Activated CD4-positive, CD25-positive, alpha-beta regulatory T cell treated with anti-CD3 and anti-CD28 coated beads, Interleukin-2, amount 50 U/mL, for 16 hours (primary cell): ENCODE measurements around the gene SUMF2.
"Not testable (repeated sequence)": the region's sequence is repeated elsewhere in the genome, so short reads cannot be mapped to it uniquely, and the experiment has no call there.

Experiments
- DNase-seq: peaks from one replicate; pipeline ENCODE4 v3.0.0-alpha.2; 2020; ENCODE audit warnings: low read depth, low spot score

The SUMF2 gene

GRCh38 chr7:56062382-56062781 lies 1.7 kb upstream of the SUMF2 start:
- no peak for DNase-seq

DNA sequence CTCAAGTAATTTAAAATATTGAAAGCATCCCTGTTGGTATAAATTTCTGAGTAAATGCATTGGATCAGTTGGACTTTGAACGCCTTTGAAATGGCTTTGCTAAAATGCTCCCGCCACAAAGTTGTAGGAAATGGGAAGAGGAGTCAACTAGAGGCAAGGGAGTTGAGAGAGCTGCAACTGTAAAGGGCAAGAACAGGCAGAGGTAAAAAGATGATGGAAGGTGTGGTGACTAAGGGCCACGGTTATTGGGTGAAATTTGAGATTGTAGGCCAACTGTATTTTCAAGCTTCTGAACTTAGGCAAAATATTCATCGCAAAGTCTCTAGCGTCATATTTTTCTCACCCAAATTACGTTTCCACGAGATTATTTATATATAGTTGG lies 595 bp upstream of the SUMF2 start:
- DNase-seq = no peak

- DNase-seq = not testable (repeated sequence)
Measured at GRCh38 chr7:56066376-56066775, 2.3 kb downstream of the SUMF2 start.

DNA sequence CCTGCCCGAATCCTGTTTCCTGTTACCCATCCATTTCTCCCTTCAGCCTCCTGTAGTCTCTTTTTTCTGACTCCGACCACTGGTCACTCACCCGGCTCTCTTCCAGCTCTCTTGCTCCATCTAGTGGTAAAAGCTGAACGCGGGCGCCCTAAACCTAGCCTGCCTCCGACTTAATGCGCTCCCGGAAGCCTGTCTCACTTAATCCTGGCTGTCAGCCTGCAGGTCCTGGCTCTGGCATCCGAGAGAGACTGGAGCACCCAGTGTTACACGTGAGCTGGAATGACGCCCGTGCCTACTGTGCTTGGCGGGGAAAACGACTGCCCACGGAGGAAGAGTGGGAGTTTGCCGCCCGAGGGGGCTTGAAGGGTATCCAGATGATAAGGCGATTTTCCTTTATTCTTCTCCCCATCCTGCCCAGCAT lies 10.3 kb downstream of the SUMF2 start:
- peak; percentile 34 for DNase-seq

GRCh38 chr7:56077681-56078080 lies 13.6 kb downstream of the SUMF2 start:
- no peak for DNase-seq

DNA sequence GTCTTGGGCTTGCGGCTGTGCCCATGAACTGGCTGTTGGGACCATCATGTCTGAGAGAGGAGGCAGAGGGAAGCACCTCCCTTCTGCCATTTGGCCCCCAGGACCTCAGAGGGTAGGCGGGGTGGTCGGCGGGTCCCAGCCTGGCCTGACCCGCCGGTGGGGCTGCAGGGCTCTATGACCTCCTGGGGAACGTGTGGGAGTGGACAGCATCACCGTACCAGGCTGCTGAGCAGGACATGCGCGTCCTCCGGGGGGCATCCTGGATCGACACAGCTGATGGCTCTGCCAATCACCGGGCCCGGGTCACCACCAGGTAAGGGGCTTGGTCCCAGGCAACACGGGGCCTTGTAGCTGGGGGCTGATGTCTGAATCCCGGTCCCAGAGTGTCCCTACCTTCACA lies 14.1 kb downstream of the SUMF2 start:
- DNase-seq = no peak

DNA sequence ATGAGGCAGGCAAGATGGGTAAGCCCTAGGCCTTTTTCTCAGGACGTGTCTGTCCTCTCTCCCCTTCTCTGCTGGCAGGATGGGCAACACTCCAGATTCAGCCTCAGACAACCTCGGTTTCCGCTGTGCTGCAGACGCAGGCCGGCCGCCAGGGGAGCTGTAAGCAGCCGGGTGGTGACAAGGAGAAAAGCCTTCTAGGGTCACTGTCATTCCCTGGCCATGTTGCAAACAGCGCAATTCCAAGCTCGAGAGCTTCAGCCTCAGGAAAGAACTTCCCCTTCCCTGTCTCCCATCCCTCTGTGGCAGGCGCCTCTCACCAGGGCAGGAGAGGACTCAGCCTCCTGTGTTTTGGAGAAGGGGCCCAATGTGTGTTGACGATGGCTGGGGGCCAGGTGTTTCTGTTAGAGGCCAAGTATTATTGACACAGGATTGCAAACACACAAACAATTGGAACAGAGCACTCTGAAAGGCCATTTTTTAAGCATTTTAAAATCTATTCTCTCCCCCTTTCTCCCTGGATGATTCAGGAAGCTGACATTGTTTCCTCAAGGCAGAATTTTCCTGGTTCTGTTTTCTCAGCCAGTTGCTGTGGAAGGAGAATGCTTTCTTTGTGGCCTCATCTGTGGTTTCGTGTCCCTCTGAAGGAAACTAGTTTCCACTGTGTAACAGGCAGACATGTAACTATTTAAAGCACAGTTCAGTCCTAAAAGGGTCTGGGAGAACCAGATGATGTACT lies 15.5 kb downstream of the SUMF2 start:
- DNase-seq = no peak

- DNase-seq = not testable (repeated sequence)
Measured at GRCh38 chr7:56080726-56081435, 16.8 kb downstream of the SUMF2 start.

DNA sequence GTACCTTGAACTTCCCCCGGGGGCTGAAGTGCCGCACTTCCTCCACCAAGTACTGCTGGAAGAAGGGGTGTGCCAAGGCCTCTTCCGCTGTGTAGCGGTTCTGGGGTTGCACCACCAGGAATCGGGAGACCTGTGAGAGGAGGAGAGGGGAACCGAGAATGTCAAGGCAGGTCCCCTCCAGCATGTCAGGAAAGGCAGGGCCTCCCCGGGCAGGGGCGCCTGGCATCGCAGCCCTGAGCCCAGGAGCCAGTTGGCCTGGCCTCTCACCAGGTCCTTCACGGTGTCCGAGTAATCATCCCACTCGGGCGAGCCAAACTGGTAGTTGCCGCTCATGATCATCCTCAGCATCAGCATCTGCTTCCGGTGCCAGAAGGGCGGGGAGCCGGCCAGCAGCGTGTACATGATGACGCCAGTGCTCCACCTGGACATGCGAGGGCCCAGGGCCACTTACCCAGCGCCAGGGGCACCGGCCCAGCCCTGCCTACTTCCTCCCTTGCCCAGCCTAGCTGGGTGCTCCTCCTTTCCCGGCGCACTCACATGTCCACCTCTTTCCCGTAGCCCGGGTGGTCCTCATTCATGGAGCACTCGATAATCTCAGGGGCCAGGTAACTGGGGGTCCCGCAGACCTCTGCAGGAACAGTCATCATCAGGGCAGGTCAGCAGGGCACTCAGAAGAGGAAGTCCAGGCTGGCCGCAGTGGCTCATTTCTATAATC lies 17.7 kb downstream of the SUMF2 start:
- DNase-seq = no peak

GRCh38 chr7:56083150-56083785 lies 19.2 kb downstream of the SUMF2 start:
- no peak for DNase-seq

- no peak for DNase-seq
Measured at GRCh38 chr7:56086761-56087160, 22.7 kb downstream of the SUMF2 start.

GRCh38 chr7:56087445-56087844 lies 23.4 kb downstream of the SUMF2 start:
- DNase-seq = no peak

DNA sequence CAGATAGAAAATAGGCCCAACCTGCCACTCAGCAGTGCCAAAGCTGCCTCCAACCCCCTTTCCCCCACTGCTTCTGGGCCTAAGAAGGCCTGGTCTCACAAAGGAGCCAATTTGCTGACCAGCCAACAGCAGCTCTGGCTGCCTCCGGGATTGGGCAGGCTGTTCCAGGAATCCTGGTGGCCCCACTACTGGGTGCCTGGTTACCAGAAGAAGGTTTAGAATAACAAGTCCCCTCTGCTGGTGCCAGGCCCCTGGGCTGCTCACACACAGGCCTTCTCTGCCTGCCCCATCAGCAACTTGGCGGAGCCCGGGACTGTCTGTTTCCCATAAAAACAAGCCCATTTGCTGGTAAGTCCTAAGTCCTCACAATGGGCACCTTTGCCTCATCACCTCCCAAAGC lies 27.5 kb downstream of the SUMF2 start:
- no peak for DNase-seq

- not testable (repeated sequence) for DNase-seq
Measured at GRCh38 chr7:56092388-56092787, 28.3 kb downstream of the SUMF2 start.

GRCh38 chr7:56092789-56093531 lies 28.9 kb downstream of the SUMF2 start, which contains the start of gene PHKG1:
Gene PHKG1, minus strand, starts transcription at chr7:56092952. Its CDS starts 4,011 bp downstream, at chr7:56088941.
- DNase-seq = no peak

DNA sequence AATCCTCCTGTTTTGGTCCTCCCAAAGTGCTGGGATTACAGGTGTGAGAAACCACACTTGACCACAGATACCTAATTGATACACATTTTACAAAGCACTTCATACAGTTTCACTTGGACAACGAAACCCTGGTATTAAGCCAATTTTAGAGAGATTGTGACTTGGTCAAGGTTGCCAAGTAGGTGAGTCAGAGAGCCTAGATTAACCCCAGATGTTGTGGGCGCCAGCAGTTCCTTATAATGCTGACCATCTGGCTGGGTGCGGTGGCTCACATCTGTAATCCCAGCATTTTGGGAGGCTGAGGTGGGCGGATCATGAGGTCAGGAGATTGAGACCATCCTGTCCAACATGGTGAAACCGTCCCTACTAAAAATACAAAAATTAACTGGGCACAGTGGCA lies 33.6 kb downstream of the SUMF2 start:
- no peak for DNase-seq

DNA sequence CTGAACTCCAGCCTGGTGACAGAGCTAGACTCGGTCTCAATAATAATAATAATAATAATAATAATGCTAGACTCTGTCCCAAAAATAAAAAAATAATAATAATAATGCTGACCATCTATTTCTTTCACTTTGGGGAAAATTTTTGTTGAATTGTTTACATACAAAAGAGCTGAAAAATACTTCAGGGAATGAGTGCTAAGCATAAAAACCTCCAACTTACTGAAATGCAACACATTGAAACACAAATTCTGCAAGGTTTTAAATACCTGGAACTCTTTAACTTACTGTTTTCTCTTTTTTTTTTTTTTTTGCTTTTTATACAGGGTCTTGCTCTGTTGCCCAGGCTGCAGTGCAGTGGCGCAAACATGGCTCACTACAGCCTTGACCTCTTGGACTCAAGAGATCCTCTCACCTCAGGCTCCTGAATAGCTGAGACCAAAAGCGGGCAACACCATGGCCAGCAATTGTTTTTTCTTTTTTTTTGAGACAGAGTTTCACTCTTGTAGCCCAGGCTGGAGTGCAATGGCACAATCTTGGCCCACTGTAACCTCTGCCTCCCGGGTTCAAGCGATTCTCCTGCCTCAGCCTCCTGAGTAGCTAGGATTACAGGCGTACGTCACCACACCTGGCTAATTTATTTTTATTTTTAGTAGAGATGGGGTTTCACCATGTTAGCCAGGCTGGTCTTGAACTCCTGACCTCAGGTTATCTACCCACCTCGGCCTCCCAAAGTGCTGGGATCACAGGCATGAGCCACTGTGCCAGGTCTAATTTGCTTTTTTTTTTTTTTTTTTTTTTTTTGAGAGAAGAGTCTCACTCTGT lies 34.3 kb downstream of the SUMF2 start:
- not testable (repeated sequence) for DNase-seq

DNA sequence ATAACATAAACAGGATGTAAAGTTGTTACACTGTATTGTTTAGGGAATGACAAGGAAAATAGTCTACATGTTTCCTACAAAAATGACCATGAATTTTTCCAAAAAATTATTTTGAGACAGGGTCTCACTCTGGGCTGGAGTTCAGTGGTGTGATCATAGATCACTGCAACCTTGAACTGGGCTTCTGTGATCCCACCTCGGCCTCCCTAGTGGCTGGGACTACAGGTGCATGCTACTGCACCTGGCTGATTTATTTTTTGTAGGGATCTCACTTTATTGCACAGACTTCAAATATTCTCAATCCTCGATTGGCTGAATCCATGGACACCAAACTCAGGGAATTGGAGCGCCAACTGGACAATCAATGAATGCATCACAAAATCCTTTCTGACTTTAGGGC lies 35.6 kb downstream of the SUMF2 start:
- DNase-seq = no peak

DNA sequence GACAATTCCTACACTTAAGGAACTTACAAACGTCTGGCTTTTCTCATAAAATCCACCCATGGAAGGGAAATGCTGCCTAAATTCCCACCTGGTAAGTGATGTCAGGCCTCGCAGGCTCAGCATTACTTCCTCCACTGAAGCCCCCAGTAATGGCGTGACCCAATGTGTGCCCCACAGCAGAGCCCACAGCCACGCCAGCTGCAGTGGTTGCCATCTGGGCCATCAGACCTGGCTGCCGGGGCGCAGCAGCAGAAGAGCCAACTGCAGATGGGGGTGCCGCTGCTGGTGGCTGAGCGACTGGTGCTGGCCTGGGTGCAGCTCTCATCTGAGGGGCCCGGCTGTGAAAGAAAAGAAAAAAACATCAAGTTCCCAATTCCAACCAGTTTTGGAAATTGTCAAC lies 40.1 kb downstream of the SUMF2 start:
- not testable (repeated sequence) for DNase-seq

DNA sequence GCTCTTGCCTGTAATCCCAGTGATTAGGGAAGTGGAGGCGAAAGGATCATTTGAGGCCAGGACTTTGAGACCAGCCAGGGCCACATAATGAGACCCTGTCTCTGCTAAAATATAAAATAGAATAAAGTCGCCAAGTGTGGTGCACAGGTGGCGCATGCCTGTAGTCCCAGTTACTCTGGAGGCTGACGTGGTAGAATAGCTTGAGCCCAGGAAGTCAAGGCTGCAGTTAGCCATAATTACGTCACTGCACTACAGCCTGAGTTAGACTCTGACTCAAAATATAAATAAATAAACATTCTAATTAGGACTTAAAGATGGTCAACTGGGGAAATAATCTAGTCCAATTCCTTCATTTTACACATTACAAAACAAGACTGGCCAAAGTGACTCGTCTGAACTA lies 41.4 kb downstream of the SUMF2 start:
- no peak for DNase-seq
